ENCODE results near the gene SBK1.

SBK1 gene

GRCh38 chr16:28297308-28297707, 5.0 kb downstream of the SBK1 start:
- no peak overlapping the region for H3K27ac ChIP-seq
- TF ChIP-seq ZFX (IDR thresholded peaks at IDR 0.05; ENCODE audit: borderline replicate concordance): no peak
- TF ChIP-seq CTCF (IDR thresholded peaks at IDR 0.05): no peak

DNA sequence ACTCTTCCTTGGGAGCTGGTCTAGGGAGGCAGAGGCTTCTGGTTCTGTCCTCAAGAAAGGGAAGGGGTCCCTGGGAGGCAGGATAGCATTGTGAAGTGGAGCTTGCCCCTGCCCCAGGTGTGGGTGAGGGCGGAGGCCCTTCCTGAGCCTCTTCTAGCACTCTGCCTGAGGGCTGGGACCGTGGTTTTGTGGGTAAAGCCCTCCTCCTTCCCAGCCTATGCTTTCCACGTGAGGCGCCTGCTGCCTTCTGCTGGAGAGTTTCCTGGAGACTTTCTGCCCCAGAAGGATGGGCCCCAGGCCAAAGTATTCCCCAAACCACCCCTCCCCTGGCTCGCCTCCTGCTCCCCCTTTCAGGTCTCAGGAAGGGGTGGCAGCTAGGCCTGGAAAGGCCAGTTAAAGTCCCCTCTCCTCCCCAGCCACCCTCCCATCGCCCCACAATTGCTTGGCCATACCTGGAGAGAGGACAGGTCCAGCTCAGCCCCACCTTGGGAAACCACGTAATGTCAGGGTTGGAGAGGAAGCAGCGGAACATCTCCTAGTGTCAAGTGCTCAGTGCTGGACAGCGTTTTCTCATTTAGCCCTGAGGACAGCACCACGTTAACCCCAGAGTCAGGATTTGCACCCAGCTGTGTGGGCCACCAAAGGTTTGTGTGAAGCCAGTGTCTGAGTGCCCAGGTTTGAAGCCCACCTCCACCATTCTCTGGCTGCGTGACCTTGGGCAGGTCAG, 5.6 kb downstream of the SBK1 start:
- TF ChIP-seq CTCF (IDR thresholded peaks at IDR 0.05) (no peak), ZFX (IDR thresholded peaks at IDR 0.05; ENCODE audit: borderline replicate concordance) (no peak)
- H3K27ac ChIP-seq: no peak overlapping the region

DNA sequence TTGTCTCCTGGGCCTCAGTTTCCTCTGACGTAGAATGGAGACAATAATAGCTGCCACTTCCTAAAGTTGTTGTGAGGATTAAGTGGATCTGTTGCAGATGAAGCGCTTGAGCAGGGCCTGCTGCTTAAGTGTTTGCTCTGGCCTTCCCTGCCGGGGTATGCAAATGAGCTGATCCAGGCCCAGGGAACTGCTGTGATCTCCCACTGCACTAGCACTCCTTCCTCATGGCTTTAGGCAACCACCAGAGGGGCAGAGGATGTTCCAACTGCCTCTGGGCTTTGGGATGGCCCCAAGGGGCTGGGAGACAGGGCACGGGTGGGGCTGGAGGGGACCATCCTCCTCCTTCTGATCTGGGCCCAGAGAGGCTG, 6.2 kb downstream of the SBK1 start:
- TF ChIP-seq CTCF (IDR thresholded peaks at IDR 0.05) (no peak), ZFX (IDR thresholded peaks at IDR 0.05; ENCODE audit: borderline replicate concordance) (no peak)
- H3K27ac ChIP-seq: no peak overlapping the region

DNA sequence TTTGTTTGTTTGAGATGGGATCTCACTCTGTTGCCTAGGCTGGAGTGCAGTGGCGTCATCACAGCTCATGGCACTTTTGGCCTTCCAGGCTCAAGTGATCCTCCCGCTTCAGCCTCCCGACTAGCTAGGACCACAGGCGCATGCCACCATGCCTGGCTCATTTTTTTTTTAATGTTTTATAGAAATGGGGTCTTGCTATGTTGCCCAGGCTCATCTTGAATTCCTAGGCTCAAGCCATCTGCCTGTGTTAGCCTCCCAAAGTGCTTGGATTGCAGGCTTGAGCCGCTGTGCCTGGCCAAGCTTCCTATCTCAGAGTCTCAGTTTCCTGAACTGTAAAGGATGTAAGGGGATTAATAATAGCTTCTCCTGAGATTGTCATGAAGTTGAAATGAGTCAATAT, 8.0 kb downstream of the SBK1 start:
- no peak overlapping the region for H3K27ac ChIP-seq
- TF ChIP-seq CTCF (IDR thresholded peaks at IDR 0.05) (no peak), ZFX (IDR thresholded peaks at IDR 0.05; ENCODE audit: borderline replicate concordance) (no peak)

GRCh38 chr16:28301154-28301553, 8.8 kb downstream of the SBK1 start:
- no peak overlapping the region for H3K27ac ChIP-seq
- TF ChIP-seq ZFX (IDR thresholded peaks at IDR 0.05; ENCODE audit: borderline replicate concordance) (no peak), CTCF (IDR thresholded peaks at IDR 0.05) (no peak)

DNA sequence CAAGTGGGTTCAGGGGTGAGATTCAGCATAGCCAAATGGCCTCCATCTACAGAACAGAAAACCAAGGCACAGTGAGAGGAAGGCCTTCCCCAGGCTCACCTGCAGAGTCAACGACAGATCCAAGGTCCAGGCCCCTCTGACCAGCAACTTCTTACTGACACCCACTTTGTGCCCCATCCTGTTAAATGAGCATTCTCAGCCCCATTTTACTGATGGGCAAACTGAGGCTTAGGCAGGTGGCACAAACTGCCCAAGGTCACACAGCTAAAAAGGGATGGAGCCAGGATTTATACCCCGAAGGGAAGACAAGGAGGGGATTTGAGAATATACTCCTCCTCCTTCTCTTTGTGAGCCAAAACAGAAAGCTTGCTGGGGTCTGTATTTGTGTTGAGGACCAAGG, 9.3 kb downstream of the SBK1 start:
- H3K27ac ChIP-seq: no peak overlapping the region
- TF ChIP-seq ZFX (IDR thresholded peaks at IDR 0.05; ENCODE audit: borderline replicate concordance) (no peak), CTCF (IDR thresholded peaks at IDR 0.05) (no peak)

DNA sequence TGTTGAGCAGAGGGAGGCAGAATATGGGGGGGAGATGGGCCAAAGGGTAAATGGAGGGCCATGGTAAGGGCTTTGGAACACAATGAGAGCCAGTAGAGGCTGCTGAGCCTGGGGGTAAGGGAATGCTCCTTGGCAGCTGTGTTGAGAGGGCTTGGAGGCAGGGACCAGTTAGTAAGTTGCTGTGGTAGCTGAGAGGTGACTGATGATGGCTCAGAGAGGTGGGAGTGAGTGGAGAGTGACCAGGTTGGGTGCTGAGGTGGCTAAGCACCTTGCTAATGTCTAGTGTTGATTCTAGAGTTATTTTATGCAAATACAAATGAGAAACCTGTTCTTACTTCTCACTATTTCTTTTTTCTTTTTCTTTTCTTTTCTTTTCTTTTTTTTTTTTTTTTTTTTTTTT, 10.8 kb downstream of the SBK1 start:
- H3K27ac ChIP-seq: no peak overlapping the region
- TF ChIP-seq ZFX (IDR thresholded peaks at IDR 0.05; ENCODE audit: borderline replicate concordance) (no peak), CTCF (IDR thresholded peaks at IDR 0.05) (no peak)

Data from 22Rv1 (cell line).